SH-SY5Y (cell line): Measurements from ENCODE around the gene ANKLE2.

Experiments used
- GATA2 ChIP-seq: IDR thresholded peaks from 2 replicates; pipeline ENCODE4 v1.6.1; 2011; ENCODE audit warnings: mild to moderate bottlenecking, low read depth, low read length
- GATA3 ChIP-seq: IDR thresholded peaks from 2 replicates; pipeline ENCODE4 v1.6.1; 2011; ENCODE audit warnings: low read depth, mild to moderate bottlenecking, low read length, moderate library complexity

DNA sequence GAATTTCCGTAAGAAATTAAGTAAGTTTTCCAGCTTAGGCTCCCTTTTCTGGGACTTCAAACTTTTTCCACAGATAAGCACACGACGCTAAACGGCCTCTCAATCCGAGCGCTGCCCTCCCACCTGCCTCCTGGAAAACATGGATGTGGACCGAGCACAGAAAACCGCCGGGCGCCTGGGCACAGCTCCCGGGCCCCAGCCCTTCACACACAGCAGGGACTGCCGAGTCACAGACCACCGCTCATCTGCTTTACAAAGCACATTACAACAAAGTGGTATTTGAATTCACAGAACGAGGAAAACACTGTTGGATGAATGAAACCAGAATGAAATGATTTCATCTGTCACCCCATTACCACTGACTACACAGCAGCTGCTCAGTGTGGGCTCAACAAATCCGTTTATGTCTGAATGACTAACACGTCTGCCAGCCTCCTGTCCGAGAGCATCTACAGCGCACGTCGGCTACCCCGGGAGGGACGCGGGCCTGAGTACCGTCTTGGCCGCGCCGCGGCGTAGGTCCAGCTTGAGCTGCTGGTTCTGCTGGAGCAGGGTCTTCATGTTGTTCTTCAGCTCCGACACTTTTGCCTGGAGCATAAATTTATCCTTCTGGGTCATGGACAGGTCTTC is 13.1 kb upstream of the ANKLE2 start:
- no peak for TF ChIP-seq GATA2
- TF ChIP-seq GATA3 = no peak
